AG10803 (cell line): Measurements from ENCODE around the gene ADAM10.

Experiments
- DNase-seq: peaks from one replicate; pipeline ENCODE4 v3.0.0; 2010; ENCODE audit warnings: low read depth
- H3K4me3 ChIP-seq: 2 replicates; pipeline ENCODE4 v1.5.1; 2011; ENCODE audit warnings: mild to moderate bottlenecking, low read length, control low read depth
- TF ChIP-seq, protein P1 (sequence below): conservative IDR thresholded peaks from 2 replicates; pipeline ENCODE4 v1.5.1; 2011; ENCODE audit warnings: mild to moderate bottlenecking, low read length, control low read depth, inconsistent platforms

Gene ADAM10

DNA sequence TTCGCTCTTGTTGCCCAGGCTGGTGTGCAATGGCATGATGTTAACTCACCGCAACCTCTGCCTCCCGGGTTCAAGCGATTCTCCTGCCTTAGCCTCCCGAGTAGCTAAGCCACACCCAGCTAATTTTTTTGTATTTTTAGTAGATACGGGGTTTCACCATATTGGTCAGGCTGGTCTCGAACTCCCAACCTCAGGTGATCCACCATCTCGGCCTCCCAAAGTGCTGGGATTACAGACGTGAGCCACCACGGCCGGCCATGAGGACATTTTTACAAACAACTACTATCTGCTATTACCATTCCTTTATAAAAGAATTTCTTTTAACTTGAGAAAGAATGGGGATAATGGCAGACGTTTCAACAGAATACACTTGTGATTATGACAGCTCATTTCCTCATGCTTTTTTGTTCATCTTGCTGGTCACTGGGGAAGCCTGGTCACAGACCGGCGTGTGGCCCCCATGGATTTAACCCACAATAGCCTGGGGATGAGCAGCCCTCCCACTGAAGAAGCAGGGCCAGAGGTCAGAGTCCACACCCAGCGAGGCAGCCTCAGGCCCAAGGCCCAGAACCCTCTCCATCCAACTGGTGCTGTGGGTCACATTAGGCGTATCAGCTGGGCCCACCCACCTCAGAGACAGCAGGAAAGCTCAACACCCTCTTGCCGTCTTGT, 205.7 kb downstream of the ADAM10 start:
- DNase-seq, result no peak
- H3K4me3 ChIP-seq, result no peak overlapping the region
- TF ChIP-seq, protein P1, sequence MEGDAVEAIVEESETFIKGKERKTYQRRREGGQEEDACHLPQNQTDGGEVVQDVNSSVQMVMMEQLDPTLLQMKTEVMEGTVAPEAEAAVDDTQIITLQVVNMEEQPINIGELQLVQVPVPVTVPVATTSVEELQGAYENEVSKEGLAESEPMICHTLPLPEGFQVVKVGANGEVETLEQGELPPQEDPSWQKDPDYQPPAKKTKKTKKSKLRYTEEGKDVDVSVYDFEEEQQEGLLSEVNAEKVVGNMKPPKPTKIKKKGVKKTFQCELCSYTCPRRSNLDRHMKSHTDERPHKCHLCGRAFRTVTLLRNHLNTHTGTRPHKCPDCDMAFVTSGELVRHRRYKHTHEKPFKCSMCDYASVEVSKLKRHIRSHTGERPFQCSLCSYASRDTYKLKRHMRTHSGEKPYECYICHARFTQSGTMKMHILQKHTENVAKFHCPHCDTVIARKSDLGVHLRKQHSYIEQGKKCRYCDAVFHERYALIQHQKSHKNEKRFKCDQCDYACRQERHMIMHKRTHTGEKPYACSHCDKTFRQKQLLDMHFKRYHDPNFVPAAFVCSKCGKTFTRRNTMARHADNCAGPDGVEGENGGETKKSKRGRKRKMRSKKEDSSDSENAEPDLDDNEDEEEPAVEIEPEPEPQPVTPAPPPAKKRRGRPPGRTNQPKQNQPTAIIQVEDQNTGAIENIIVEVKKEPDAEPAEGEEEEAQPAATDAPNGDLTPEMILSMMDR, result no peak

DNA sequence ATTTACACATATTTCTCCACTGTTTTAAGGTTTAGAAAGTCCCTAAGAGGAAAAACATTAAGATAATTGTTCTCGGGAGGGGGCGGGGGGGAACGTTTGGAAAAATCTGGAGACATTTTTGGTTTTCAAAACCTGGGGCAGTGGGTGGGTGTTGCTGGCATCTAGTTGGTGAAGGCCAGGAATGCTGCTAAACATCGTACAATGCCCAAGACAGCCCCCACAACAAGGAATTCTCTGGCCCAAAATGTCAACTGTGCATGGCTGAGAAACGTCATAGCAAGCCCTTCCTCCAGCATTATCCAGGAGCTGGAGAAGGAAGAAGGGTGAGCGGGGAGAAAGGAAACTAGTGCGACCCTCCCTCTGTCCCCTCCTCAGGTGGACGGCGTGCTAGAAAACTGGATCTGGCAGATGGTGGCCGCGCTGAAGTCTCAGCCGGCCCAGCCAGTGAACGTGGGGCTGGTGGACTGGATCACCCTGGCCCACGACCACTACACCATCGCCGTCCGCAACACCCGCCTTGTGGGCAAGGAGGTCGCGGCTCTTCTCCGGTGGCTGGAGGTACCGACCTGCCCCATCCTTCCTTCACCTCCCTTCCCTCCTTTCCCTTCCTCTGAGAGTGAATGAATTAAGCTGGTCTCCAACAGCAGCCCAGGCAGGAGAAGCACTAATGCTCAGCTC, 208.0 kb downstream of the ADAM10 start:
- no peak overlapping the region for H3K4me3 ChIP-seq
- no peak for DNase-seq
- TF ChIP-seq, protein P1, result no peak

DNA sequence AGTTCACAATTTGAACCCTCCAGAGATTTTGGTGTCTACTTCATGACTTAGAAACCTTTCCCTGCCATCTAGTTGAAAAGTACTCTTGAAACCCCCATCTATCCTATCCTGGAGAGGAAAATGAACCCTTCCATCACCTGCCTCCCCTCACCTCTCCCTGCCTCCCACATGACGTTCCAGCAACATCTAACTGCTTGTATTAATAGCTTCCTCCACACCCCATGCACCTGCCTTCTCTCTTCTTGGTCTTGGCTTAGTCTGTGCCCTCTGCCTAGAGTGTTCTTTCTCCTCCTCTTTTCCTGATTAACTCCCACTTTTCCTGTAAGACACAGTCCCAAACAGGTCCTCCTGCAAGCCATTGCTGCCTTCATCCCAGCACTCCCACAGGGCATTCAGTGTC, 210.0 kb downstream of the ADAM10 start:
- no peak for DNase-seq
- H3K4me3 ChIP-seq, result no peak overlapping the region
- TF ChIP-seq, protein P1, result no peak

DNA sequence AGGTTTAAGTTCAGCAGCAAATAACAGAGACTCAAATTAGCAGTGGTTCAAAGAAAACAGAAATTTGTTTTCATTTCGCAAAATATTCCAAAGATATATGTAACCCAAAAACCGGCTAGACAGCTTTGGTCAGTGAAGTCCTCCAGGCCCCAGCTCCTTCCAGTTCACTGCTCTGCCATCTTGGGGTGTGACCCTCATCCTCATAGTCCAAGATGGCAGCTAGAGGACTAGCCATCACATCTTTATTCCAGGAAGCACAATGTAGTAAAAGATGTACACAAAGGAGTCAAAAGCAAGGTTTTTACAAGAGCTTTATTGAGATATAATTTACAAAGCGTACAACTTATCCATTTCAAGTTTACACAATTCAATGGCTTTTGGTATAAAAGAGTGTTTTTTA, 210.6 kb downstream of the ADAM10 start:
- TF ChIP-seq, protein P1, result no peak
- DNase-seq, result no peak
- no peak overlapping the region for H3K4me3 ChIP-seq
